Measurements from ENCODE around the gene SERINC3.

The SERINC3 gene

GRCh38 chr20:44497761-44498160 is 24.1 kb downstream of the SERINC3 start:
- WGBS, 2 experiments = 92 to 95% methylated on average over 3 of the region's 3 CpGs
- Histone ChIP-seq H3K27me3 (ENCODE audit: control insufficient read depth, insufficient read depth, low read length, poor library complexity, severe bottlenecking) (no peaks in the 10 kb centered on the region), H3K36me3 (ENCODE audit: control insufficient read depth, insufficient read depth, low read length) (peaks cover 20% of the 10 kb centered on the region), H3K4me1 (ENCODE audit: control insufficient read depth, insufficient read depth, low read length) (no peaks in the 10 kb centered on the region), H3K27ac (ENCODE audit: insufficient read depth, low read depth, low read length, poor library complexity, severe bottlenecking) (no peak overlapping the region), H3K9me3 (ENCODE audit: control insufficient read depth, low read length) (no peaks in the 10 kb centered on the region), H3K4me3 (ENCODE audit: insufficient read depth, low read depth, low read length) (no peak overlapping the region)

GRCh38 chr20:44496976-44497375 is 24.9 kb downstream of the SERINC3 start:
- H3K4me1 ChIP-seq (ENCODE audit: control insufficient read depth, insufficient read depth, low read length) = no peaks in the 10 kb centered on the region
- H3K9me3 ChIP-seq (ENCODE audit: control insufficient read depth, low read length) = no peaks in the 10 kb centered on the region
- no peak overlapping the region for H3K27ac ChIP-seq (ENCODE audit: insufficient read depth, low read depth, low read length, poor library complexity, severe bottlenecking)
- no peaks in the 10 kb centered on the region for H3K27me3 ChIP-seq (ENCODE audit: control insufficient read depth, insufficient read depth, low read length, poor library complexity, severe bottlenecking)
- WGBS, 2 experiments = 89 to 92% methylated on average over 3 of the region's 3 CpGs
- H3K4me3 ChIP-seq (ENCODE audit: insufficient read depth, low read depth, low read length) = no peak overlapping the region
- peaks cover 21% of the 10 kb centered on the region for H3K36me3 ChIP-seq (ENCODE audit: control insufficient read depth, insufficient read depth, low read length)

- WGBS, 2 experiments = 92 to 94% methylated on average over 3 of the region's 3 CpGs
- H3K4me3 ChIP-seq (ENCODE audit: insufficient read depth, low read depth, low read length) = no peak overlapping the region
- H3K4me1 ChIP-seq (ENCODE audit: control insufficient read depth, insufficient read depth, low read length) = no peaks in the 10 kb centered on the region
- H3K27me3 ChIP-seq (ENCODE audit: control insufficient read depth, insufficient read depth, low read length, poor library complexity, severe bottlenecking) = no peaks in the 10 kb centered on the region
- peaks cover 20% of the 10 kb centered on the region for H3K36me3 ChIP-seq (ENCODE audit: control insufficient read depth, insufficient read depth, low read length)
- H3K27ac ChIP-seq (ENCODE audit: insufficient read depth, low read depth, low read length, poor library complexity, severe bottlenecking) = no peak overlapping the region
- H3K9me3 ChIP-seq (ENCODE audit: control insufficient read depth, low read length) = no peaks in the 10 kb centered on the region
Measured at GRCh38 chr20:44495802-44496481, 25.9 kb downstream of the SERINC3 start.

- peaks cover 19% of the 10 kb centered on the region for H3K36me3 ChIP-seq (ENCODE audit: control insufficient read depth, insufficient read depth, low read length)
- no peaks in the 10 kb centered on the region for H3K4me1 ChIP-seq (ENCODE audit: control insufficient read depth, insufficient read depth, low read length)
- H3K9me3 ChIP-seq (ENCODE audit: control insufficient read depth, low read length) = no peaks in the 10 kb centered on the region
- H3K27me3 ChIP-seq (ENCODE audit: control insufficient read depth, insufficient read depth, low read length, poor library complexity, severe bottlenecking) = no peaks in the 10 kb centered on the region
- 90 to 96% methylated on average over 1 of the region's 1 CpG for WGBS, 2 experiments
- H3K4me3 ChIP-seq (ENCODE audit: insufficient read depth, low read depth, low read length) = no peak overlapping the region
- no peak overlapping the region for H3K27ac ChIP-seq (ENCODE audit: insufficient read depth, low read depth, low read length, poor library complexity, severe bottlenecking)
Measured at GRCh38 chr20:44495257-44495656, 26.6 kb downstream of the SERINC3 start.

GRCh38 chr20:44494681-44495080 is 27.2 kb downstream of the SERINC3 start:
- Histone ChIP-seq H3K27ac (ENCODE audit: insufficient read depth, low read depth, low read length, poor library complexity, severe bottlenecking) (no peak overlapping the region), H3K4me1 (ENCODE audit: control insufficient read depth, insufficient read depth, low read length) (no peaks in the 10 kb centered on the region), H3K9me3 (ENCODE audit: control insufficient read depth, low read length) (no peaks in the 10 kb centered on the region), H3K36me3 (ENCODE audit: control insufficient read depth, insufficient read depth, low read length) (peaks cover 18% of the 10 kb centered on the region), H3K27me3 (ENCODE audit: control insufficient read depth, insufficient read depth, low read length, poor library complexity, severe bottlenecking) (no peaks in the 10 kb centered on the region), H3K4me3 (ENCODE audit: insufficient read depth, low read depth, low read length) (no peak overlapping the region)
- WGBS, 2 experiments = 85 to 89% methylated on average over 3 of the region's 3 CpGs

GRCh38 chr20:44494266-44494665 is 27.6 kb downstream of the SERINC3 start:
- Histone ChIP-seq H3K36me3 (ENCODE audit: control insufficient read depth, insufficient read depth, low read length) (peaks cover 22% of the 10 kb centered on the region), H3K27ac (ENCODE audit: insufficient read depth, low read depth, low read length, poor library complexity, severe bottlenecking) (no peak overlapping the region), H3K4me1 (ENCODE audit: control insufficient read depth, insufficient read depth, low read length) (no peaks in the 10 kb centered on the region)

GRCh38 chr20:44491635-44492395 is 30.1 kb downstream of the SERINC3 start:
- Histone ChIP-seq H3K27me3 (ENCODE audit: control insufficient read depth, insufficient read depth, low read length, poor library complexity, severe bottlenecking) (no peaks in the 10 kb centered on the region), H3K4me3 (ENCODE audit: insufficient read depth, low read depth, low read length) (no peak overlapping the region), H3K36me3 (ENCODE audit: control insufficient read depth, insufficient read depth, low read length) (peaks cover 30% of the 10 kb centered on the region), H3K9me3 (ENCODE audit: control insufficient read depth, low read length) (no peaks in the 10 kb centered on the region), H3K27ac (ENCODE audit: insufficient read depth, low read depth, low read length, poor library complexity, severe bottlenecking) (no peak overlapping the region), H3K4me1 (ENCODE audit: control insufficient read depth, insufficient read depth, low read length) (no peaks in the 10 kb centered on the region)
- 95% methylated on average over 5 of the region's 5 CpGs for WGBS, 2 experiments

More at GRCh38 chr20:44494266-44494665, 27.6 kb downstream of the SERINC3 start:
- WGBS, 2 experiments = 95 to 97% methylated on average over 1 of the region's 1 CpG
- no peaks in the 10 kb centered on the region for H3K27me3 ChIP-seq (ENCODE audit: control insufficient read depth, insufficient read depth, low read length, poor library complexity, severe bottlenecking)
- no peak overlapping the region for H3K4me3 ChIP-seq (ENCODE audit: insufficient read depth, low read depth, low read length)
- H3K9me3 ChIP-seq (ENCODE audit: control insufficient read depth, low read length) = no peaks in the 10 kb centered on the region

- no peak overlapping the region for H3K4me3 ChIP-seq (ENCODE audit: insufficient read depth, low read depth, low read length)
- no peaks in the 10 kb centered on the region for H3K9me3 ChIP-seq (ENCODE audit: control insufficient read depth, low read length)
- H3K27me3 ChIP-seq (ENCODE audit: control insufficient read depth, insufficient read depth, low read length, poor library complexity, severe bottlenecking) = no peaks in the 10 kb centered on the region
- WGBS, 2 experiments = 94 to 95% methylated on average over 3 of the region's 3 CpGs
- H3K27ac ChIP-seq (ENCODE audit: insufficient read depth, low read depth, low read length, poor library complexity, severe bottlenecking) = no peak overlapping the region
- H3K4me1 ChIP-seq (ENCODE audit: control insufficient read depth, insufficient read depth, low read length) = no peaks in the 10 kb centered on the region
- H3K36me3 ChIP-seq (ENCODE audit: control insufficient read depth, insufficient read depth, low read length) = peaks cover 30% of the 10 kb centered on the region
Measured at GRCh38 chr20:44489931-44490330, 31.9 kb downstream of the SERINC3 start.

GRCh38 chr20:44489223-44489622 is 32.6 kb downstream of the SERINC3 start:
- Histone ChIP-seq H3K9me3 (ENCODE audit: control insufficient read depth, low read length) (no peaks in the 10 kb centered on the region), H3K4me3 (ENCODE audit: insufficient read depth, low read depth, low read length) (no peak overlapping the region), H3K27me3 (ENCODE audit: control insufficient read depth, insufficient read depth, low read length, poor library complexity, severe bottlenecking) (no peaks in the 10 kb centered on the region), H3K27ac (ENCODE audit: insufficient read depth, low read depth, low read length, poor library complexity, severe bottlenecking) (no peak overlapping the region), H3K36me3 (ENCODE audit: control insufficient read depth, insufficient read depth, low read length) (peaks cover 26% of the 10 kb centered on the region), H3K4me1 (ENCODE audit: control insufficient read depth, insufficient read depth, low read length) (no peaks in the 10 kb centered on the region)
- 94 to 97% methylated on average over 9 of the region's 9 CpGs for WGBS, 2 experiments

GRCh38 chr20:44488551-44488950 is 33.3 kb downstream of the SERINC3 start:
- Histone ChIP-seq H3K4me1 (ENCODE audit: control insufficient read depth, insufficient read depth, low read length) (no peaks in the 10 kb centered on the region), H3K4me3 (ENCODE audit: insufficient read depth, low read depth, low read length) (no peak overlapping the region), H3K36me3 (ENCODE audit: control insufficient read depth, insufficient read depth, low read length) (peaks cover 26% of the 10 kb centered on the region), H3K27ac (ENCODE audit: insufficient read depth, low read depth, low read length, poor library complexity, severe bottlenecking) (no peak overlapping the region), H3K9me3 (ENCODE audit: control insufficient read depth, low read length) (no peaks in the 10 kb centered on the region), H3K27me3 (ENCODE audit: control insufficient read depth, insufficient read depth, low read length, poor library complexity, severe bottlenecking) (no peaks in the 10 kb centered on the region)
- 95% methylated on average over 5 of the region's 5 CpGs for WGBS, 2 experiments
